ENCODE results near the gene CARD9.

DNA sequence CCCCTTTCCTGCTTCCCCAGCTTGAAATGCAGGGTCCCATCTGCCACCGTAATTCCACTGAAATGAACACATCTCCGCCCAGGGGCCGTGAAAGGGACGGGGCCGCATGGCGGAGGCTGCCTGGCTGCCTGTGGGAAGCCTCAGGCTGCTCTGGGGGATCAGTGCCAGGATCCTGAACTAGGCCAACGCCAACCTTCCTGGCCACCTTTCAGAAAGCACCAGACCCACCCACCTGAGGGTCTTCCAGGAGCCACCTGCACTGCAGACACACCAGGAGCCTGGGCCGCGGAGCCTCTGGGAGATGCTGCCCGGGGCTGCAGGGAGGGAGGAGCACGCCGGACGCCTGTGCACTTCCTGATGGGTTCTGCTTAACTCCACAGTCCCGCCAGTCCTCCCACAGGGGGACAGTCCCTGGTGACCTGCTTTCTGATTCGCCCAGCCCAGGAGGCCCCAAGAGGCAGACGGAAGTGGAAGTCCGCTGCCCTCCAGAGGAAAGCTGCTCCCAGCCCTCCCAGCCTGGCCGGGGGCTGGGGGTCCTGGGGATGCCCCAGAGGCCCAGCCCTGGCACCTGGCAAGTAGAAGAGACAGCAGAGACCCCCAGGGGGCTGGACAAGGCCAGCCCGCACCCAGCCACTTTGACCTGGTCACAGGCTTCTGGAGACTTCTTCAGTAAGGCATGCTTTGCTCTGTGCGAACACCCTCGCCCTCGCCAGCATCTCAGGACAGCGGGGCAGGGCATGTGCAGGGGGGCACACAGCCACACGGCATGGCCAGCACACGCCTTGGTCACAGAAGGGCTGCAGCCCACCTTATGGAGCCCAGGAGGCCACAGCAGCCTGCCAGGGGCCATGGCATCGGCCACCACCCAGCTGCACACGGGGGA, at the start of gene CARD9:
- TF ChIP-seq, protein P1, sequence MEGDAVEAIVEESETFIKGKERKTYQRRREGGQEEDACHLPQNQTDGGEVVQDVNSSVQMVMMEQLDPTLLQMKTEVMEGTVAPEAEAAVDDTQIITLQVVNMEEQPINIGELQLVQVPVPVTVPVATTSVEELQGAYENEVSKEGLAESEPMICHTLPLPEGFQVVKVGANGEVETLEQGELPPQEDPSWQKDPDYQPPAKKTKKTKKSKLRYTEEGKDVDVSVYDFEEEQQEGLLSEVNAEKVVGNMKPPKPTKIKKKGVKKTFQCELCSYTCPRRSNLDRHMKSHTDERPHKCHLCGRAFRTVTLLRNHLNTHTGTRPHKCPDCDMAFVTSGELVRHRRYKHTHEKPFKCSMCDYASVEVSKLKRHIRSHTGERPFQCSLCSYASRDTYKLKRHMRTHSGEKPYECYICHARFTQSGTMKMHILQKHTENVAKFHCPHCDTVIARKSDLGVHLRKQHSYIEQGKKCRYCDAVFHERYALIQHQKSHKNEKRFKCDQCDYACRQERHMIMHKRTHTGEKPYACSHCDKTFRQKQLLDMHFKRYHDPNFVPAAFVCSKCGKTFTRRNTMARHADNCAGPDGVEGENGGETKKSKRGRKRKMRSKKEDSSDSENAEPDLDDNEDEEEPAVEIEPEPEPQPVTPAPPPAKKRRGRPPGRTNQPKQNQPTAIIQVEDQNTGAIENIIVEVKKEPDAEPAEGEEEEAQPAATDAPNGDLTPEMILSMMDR (IDR thresholded peaks at IDR 0.05): no peak
- TF ChIP-seq POLR2A (IDR thresholded peaks at IDR 0.05): peak; percentile 23
